Measurements from ENCODE around the gene BLID. TPM values are rescaled to one million over a fixed set of nuclear protein-coding genes. Genes with fewer than 3 reads are reported as not detected.

Gene BLID
- total RNA-seq, 1 donor: not detected

DNA sequence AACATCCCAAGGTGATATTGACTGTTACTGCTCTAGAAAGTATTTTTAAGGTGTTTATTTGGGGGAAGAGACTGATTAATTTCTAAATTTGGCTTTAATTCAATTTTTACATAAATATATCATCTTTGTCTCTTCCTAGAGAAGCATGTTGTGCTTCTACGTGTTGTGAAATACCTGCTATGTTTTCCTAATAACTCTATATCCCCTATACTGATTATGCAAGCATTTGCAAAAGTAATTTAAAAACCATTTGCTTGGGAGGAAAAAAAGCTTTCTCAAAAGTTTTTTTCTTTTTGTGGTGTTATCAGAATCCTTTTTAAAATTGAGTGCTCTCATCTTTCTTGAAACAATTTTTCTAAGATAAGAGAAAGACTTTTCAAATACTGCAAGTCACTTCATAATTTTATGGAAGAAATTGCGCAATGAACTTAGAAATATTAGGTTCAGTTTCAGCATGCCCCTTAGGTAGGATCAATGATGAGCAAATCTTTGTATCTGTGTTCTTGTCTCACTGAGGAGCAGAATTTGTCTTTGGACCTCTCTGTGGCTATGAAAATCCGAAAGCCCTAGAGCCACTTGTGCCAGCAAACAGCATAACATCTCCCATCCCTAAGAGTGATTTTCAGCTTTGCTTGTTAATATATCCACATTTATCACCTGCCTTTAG is 7.4 kb upstream of the BLID start:
- Histone ChIP-seq H3K27me3 (ENCODE audit: insufficient read depth, low read length) (no peaks in the 10 kb centered on the region), H3K9me3 (ENCODE audit: low read depth, low read length) (no peaks in the 10 kb centered on the region), H3K4me3 (ENCODE audit: low read length) (no peak overlapping the region), H3K4me1 (ENCODE audit: insufficient read depth, low read length) (no peaks in the 10 kb centered on the region)

DNA sequence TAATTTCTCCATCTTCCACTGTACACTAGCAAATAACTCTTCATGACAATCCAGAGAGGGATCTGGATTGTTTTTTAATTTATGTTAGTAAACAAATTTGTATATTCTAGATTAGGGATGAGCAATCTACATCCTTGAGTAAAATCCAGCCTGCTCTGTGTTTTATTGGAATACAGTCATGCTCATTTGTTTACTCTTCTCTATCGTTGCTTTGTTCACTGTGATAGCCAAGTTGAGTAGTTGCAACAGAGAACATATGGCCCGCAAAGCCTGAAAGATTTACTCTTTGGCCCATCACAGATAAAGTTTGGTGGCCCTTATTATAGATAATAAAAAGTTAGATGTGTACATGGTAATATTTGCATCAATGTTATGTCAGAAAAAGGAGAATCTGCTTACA is 6.2 kb upstream of the BLID start:
- Histone ChIP-seq H3K4me1 (ENCODE audit: insufficient read depth, low read length) (no peaks in the 10 kb centered on the region), H3K9me3 (ENCODE audit: low read depth, low read length) (no peaks in the 10 kb centered on the region), H3K4me3 (ENCODE audit: low read length) (no peak overlapping the region), H3K27me3 (ENCODE audit: insufficient read depth, low read length) (no peaks in the 10 kb centered on the region)

DNA sequence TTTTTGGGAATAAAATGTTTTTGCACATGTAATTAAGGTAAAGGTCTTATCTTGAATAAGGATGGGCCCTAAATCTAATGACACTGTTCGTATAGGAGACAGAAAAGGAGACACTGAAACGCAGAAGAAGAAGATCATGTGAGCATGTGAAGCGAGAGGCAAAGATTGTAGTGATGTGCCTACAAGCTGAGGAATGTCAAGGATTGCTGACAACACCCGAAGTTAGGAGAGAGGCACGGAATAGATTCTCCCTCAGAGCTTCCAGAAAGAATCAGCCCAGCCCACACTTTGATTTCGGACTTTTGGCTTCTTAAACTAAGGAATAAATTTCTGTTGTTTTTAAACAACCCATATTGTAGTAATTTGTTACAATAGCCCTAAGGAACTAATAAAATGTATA is 4.1 kb upstream of the BLID start:
- no peak overlapping the region for H3K4me3 ChIP-seq (ENCODE audit: low read length)
- H3K4me1 ChIP-seq (ENCODE audit: insufficient read depth, low read length): no peaks in the 10 kb centered on the region
- H3K27me3 ChIP-seq (ENCODE audit: insufficient read depth, low read length): no peaks in the 10 kb centered on the region
- no peaks in the 10 kb centered on the region for H3K9me3 ChIP-seq (ENCODE audit: low read depth, low read length)

DNA sequence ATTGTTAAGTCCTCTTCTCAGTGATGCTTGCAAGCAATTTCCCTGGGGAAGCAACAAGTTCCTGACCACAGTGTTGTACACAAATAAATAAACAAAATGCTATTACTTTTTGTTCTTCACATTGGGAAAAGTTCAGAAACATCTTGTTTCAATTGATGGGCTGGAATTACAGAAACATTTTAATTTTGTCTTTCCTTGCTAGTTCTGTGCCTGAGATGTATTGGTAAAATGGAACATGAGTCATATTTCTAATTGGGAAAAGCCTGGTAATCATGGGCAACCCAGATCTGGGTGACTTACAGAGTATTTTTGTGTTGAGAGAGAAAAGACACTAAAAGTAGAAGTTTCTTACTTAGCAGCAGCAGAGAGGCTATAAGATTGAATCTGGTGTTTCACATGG is 576 bp upstream of the BLID start:
- Histone ChIP-seq H3K4me3 (ENCODE audit: low read length) (no peak overlapping the region), H3K27me3 (ENCODE audit: insufficient read depth, low read length) (no peaks in the 10 kb centered on the region), H3K9me3 (ENCODE audit: low read depth, low read length) (no peaks in the 10 kb centered on the region), H3K4me1 (ENCODE audit: insufficient read depth, low read length) (no peaks in the 10 kb centered on the region)

DNA sequence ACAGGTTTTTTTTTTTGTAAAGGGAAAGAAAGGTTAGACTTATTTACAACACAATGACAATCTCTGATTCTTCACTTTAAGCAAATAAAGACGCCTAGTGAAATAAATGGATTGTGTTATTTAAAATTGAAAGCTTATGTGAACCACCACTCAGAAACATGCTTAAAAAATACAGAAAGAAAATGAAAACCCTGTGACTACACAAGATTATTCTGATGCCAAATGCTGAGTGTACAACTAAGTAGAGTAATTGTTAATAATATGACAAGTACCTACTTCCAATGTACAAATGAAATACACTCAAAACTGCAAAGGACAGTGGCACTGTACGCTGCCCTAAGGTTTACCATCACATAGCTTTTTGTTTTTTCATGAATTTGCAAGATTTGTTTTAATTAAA is 1.0 kb downstream of the BLID start:
- no peaks in the 10 kb centered on the region for H3K4me1 ChIP-seq (ENCODE audit: insufficient read depth, low read length)
- no peaks in the 10 kb centered on the region for H3K27me3 ChIP-seq (ENCODE audit: insufficient read depth, low read length)
- H3K4me3 ChIP-seq (ENCODE audit: low read length): no peak overlapping the region
- no peaks in the 10 kb centered on the region for H3K9me3 ChIP-seq (ENCODE audit: low read depth, low read length)

DNA sequence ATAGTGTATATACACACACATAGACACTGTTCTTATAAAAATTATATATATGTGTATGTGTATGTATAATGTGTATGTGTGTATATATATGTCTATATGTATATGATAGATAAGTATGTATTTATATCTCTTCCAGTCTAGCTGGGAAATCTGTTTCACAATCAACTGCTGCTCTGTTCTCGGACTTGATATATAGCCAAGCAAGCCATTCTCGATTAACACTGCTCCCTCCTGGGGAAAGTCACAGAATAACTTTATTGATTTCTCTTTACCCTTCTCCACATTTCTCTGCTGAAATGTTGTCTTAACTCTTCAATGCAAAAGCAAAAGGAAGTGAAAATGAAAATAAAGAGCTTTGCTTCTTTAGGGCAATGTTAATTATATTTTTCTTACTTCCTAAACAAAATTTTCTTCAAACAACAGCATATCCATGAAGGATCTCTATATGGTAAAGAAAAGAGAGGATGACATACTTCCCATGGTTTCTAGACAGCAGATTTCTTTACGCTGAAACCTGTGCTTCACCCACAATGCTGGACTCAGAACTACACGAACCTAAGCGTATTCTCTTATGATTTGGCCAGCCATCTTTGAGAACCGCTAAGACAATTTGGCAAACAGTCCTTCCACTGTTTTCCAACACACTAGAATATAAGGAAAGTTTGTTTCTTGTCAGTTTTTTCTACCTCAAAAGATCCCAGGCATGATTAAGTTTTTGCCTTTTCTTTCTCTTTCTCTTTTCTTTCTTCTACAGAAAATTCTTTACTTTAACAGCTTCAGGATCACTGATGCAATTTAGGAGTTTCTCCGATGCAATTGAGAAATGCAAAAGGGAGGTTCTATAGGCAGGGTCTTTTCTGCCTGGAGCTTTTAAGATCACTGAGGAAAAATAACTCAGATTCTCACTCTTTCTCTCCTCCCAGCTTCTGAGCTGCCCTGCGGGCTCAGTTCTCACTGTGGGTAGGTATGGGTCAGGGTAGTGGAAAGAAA is 1.9 kb downstream of the BLID start:
- Histone ChIP-seq H3K9me3 (ENCODE audit: low read depth, low read length) (no peaks in the 10 kb centered on the region), H3K27me3 (ENCODE audit: insufficient read depth, low read length) (no peaks in the 10 kb centered on the region), H3K4me3 (ENCODE audit: low read length) (no peak overlapping the region), H3K4me1 (ENCODE audit: insufficient read depth, low read length) (no peaks in the 10 kb centered on the region)

DNA sequence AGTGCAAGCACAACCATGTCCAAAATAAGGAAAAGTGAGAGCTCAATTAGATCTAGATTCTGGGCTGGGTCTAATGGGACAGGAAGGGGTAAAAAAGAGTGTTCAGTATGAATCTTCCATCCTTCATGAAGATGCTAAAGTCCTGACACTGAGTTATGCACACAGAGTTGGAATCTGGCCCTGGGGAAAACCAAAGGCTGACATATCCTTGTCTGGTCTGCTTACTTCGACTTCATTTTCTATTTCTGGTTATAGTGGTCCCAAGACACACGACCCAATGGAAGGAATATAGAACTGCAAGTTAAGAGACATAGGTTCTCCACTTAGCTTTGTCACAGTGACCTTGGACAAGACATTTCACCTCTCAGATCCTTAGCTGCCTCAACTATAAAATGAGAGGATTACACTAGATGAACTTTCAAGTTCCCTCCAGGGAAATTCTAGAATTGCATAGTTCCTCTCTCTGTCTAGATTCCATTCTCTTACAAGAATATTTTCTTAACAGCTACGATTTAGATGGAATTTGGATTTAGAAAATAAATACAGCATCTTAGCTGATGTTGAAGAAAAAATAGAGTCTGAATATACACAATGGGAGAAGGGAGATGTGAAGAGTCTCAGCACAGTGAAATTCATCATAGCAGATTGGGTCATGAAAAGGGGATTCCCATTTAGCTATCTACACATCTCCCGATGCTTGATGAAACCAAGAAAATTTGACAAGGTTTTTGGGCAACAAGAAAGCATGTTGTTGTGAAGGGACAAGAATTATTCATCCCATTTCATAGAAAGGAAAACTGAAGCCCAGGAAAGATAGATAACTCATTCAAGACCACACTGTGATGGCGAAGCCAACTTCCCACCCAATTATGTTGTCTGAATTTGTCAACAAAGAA is 3.3 kb downstream of the BLID start:
- H3K4me3 ChIP-seq (ENCODE audit: low read length): no peak overlapping the region
- no peaks in the 10 kb centered on the region for H3K4me1 ChIP-seq (ENCODE audit: insufficient read depth, low read length)
- H3K27me3 ChIP-seq (ENCODE audit: insufficient read depth, low read length): no peaks in the 10 kb centered on the region
- H3K9me3 ChIP-seq (ENCODE audit: low read depth, low read length): no peaks in the 10 kb centered on the region

DNA sequence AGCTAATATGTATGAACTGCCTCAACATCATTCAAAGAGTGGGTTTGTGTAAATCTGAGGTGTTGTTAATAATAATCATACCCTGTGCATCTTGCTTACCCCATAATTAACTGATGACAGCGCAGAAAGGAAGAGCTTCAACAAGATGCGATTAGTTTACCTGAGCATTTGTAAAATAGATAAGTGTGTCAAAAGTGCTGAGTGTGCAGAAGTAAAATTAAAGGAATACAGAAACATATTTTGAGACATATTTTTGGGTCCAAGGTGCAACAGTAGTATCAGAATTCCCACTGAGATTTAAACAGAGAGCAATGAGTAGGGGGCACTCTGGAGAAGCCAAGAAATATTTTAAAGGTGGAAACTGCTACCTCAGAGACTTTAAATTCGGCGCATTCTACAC is 6.1 kb downstream of the BLID start:
- no peaks in the 10 kb centered on the region for H3K4me1 ChIP-seq (ENCODE audit: insufficient read depth, low read length)
- H3K27me3 ChIP-seq (ENCODE audit: insufficient read depth, low read length): no peaks in the 10 kb centered on the region
- no peak overlapping the region for H3K4me3 ChIP-seq (ENCODE audit: low read length)
- no peaks in the 10 kb centered on the region for H3K9me3 ChIP-seq (ENCODE audit: low read depth, low read length)

DNA sequence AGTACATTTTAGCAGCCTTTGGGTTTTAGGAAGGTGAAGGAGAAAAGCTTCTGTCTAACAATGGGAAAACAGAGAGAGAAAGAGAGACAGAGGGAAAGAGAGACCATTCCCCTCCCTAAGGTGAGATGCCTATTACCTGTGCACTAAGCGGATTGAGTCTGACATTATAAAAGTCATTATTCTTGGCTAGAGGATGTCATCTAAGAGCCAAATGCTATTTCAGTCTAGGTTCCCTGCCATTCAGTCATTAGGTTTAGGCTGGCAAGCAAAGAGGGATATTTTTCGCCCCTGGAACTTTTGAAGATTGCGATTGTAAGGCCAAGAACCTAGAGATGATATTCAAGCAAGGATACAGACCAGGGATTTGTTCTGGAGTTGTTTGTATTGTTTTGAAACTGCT is 7.2 kb downstream of the BLID start:
- Histone ChIP-seq H3K4me1 (ENCODE audit: insufficient read depth, low read length) (no peaks in the 10 kb centered on the region), H3K27me3 (ENCODE audit: insufficient read depth, low read length) (peaks cover 1% of the 10 kb centered on the region), H3K9me3 (ENCODE audit: low read depth, low read length) (no peaks in the 10 kb centered on the region), H3K4me3 (ENCODE audit: low read length) (no peak overlapping the region)

DNA sequence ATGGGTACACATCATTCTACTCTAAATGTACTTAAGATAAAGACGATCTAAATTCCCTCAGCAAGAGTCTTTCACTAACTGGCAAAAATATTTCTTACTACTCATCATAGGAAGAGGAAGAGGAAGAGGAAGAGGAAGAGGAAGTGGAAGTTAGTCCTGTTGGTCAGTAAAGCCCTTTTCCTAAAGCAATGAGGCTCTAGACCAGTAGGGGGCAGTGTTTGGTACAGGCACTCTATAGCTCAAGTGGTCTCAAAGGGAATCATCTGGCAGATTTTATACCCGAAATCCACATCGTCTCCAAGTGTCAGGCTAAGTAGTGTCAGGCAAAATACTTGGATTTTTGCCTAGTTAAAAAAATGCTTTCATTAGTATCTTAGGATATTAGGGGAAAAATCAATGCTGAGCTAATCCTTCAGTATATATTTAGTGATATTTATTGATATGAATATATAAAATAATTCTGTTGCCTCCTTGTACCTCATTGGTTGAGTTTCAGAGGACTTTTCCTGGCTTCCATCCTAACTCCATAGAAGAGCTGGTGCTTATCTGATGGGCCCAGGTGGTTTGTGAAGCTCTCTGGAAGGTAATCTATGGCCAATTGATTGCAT is 7.7 kb downstream of the BLID start:
- H3K27me3 ChIP-seq (ENCODE audit: insufficient read depth, low read length): peaks cover 5% of the 10 kb centered on the region
- no peaks in the 10 kb centered on the region for H3K9me3 ChIP-seq (ENCODE audit: low read depth, low read length)
- no peak overlapping the region for H3K4me3 ChIP-seq (ENCODE audit: low read length)
- H3K4me1 ChIP-seq (ENCODE audit: insufficient read depth, low read length): no peaks in the 10 kb centered on the region

DNA sequence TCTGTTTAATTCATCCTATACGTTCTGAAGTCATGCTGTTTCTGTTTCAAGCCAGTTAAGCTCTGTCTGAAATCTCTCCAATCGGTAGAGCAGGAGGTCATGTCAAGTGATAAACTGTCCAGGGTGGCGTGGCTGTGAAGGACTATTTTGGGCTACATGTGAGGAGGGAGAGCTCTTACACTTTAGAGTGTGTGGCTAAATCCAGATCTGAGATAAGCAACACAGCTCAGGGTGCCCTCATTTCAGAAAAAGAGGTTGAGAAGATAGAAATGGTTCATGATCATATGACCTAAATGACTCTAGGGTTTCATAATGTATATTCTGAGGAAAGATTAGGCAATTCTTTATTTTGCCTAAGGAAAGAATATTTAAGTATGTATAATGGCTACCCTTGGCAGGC is 8.4 kb downstream of the BLID start:
- no peak overlapping the region for H3K4me3 ChIP-seq (ENCODE audit: low read length)
- peaks cover 11% of the 10 kb centered on the region for H3K27me3 ChIP-seq (ENCODE audit: insufficient read depth, low read length)
- no peaks in the 10 kb centered on the region for H3K9me3 ChIP-seq (ENCODE audit: low read depth, low read length)
- no peaks in the 10 kb centered on the region for H3K4me1 ChIP-seq (ENCODE audit: insufficient read depth, low read length)

DNA sequence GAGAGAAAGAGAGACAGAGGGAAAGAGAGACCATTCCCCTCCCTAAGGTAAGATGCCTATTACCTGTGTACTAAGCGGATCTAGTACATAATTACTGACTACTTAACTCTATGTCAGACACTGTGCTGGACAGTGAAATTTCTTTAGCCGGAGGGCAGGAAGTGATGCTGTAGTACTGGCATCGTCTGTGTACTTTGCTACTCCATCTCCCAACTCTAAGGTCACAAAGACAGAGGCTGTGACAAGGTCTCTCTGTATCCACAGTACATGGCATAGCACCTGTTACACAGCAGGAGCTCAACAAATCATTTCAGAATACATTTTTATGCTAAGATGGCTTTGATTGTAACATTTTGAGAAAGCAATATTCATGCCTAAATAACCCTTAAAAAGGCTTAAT is 9.0 kb downstream of the BLID start:
- H3K9me3 ChIP-seq (ENCODE audit: low read depth, low read length): no peaks in the 10 kb centered on the region
- H3K4me3 ChIP-seq (ENCODE audit: low read length): no peak overlapping the region
- peaks cover 16% of the 10 kb centered on the region for H3K27me3 ChIP-seq (ENCODE audit: insufficient read depth, low read length)
- no peaks in the 10 kb centered on the region for H3K4me1 ChIP-seq (ENCODE audit: insufficient read depth, low read length)

DNA sequence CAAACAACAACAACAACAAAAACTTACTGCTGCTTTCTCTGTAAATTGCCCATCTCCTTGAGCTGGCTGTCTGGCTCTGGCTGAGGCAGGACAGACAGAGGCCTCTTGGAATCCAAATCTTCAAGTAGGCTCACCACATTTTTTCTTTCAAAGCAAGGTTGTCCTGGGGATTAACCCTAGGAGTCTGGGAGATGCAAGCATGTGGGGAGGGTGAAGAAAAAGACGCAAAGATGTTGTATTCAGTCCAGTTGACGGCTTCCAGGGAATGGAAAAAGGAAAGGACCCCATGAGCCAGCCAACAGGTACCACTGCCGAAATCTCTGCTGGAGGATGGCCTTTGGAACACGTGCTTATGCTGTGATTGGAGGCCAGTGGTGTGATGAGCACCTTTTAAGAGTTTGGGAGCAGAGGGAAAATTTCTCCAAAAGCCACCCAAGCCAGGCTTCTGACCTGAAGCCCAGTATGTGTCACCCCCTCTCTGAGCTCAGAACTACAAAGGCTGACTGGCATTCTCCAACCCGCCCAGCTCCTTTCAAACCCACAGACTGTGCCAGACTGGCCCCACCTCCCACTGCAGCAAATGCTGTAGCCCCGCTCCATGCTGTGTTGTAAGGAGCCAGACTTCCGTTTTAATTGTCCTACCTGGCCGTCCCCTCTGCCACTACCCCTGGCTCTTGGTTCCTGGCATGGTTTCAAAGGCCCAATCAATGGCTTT is 10.8 kb downstream of the BLID start:
- no peaks in the 10 kb centered on the region for H3K9me3 ChIP-seq (ENCODE audit: low read depth, low read length)
- H3K4me3 ChIP-seq (ENCODE audit: low read length): no peak overlapping the region
- H3K4me1 ChIP-seq (ENCODE audit: insufficient read depth, low read length): peaks cover 7% of the 10 kb centered on the region
- H3K27me3 ChIP-seq (ENCODE audit: insufficient read depth, low read length): peaks cover 32% of the 10 kb centered on the region

DNA sequence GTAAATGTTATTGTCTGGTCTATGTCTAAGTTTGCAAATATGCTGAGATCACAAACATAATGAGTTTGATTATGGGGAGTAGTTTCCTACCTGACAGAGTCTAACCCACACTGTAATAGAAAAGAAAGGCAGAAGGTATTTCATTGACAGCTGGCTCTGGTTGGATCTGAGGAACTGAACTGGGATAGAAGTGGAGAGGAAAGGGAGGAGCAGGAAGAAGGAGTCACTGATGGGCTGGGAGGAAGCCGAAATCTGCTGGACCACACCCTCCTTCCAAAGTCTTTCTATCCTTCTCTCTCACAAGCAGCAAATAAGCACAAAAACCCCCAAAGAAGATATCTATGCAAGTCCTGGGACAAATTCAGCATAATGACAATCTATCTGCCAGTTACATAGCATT is 11.7 kb downstream of the BLID start:
- Histone ChIP-seq H3K4me3 (ENCODE audit: low read length) (no peak overlapping the region), H3K27me3 (ENCODE audit: insufficient read depth, low read length) (peaks cover 41% of the 10 kb centered on the region), H3K4me1 (ENCODE audit: insufficient read depth, low read length) (peaks cover 7% of the 10 kb centered on the region)

More for the DNA sequence above, 11.7 kb downstream of the BLID start:
- no peaks in the 10 kb centered on the region for H3K9me3 ChIP-seq (ENCODE audit: low read depth, low read length)

Data from mononuclear cell (primary cell).